Dermis blood vessel endothelial cell (primary cell): ENCODE results near the gene ADSS1. TPM values are rescaled to one million over a fixed set of nuclear protein-coding genes. Genes with fewer than 3 reads are reported as not detected.

Experiments
- DNase-seq: peaks from one replicate; pipeline ENCODE4 v3.0.0; 2010
- total RNA-seq: library from RNA; depleted of rRNA; stranded (reverse); fragments of >200 nt; gene quantifications from 2 replicates; pipeline ENCODE4 v1.2.3, GENCODE V29; 2014

The ADSS1 gene
- total RNA-seq, 1 donor from 2014 or later = 2.2 TPM

GRCh38 chr14:104784846-104785707 is 61.0 kb downstream of the ADSS1 start:
- DNase-seq = peak; percentile 44

- no peak for DNase-seq
Observed at GRCh38 chr14:104785708-104786080, 61.7 kb downstream of the ADSS1 start.

- DNase-seq = no peak
Observed at GRCh38 chr14:104786091-104786586, 62.1 kb downstream of the ADSS1 start.

GRCh38 chr14:104786726-104787675 is 63.0 kb downstream of the ADSS1 start:
- DNase-seq = no peak

GRCh38 chr14:104787736-104788135 is 63.7 kb downstream of the ADSS1 start:
- DNase-seq = no peak

GRCh38 chr14:104788161-104788818 is 64.3 kb downstream of the ADSS1 start:
- DNase-seq = no peak

- DNase-seq = no peak
Observed at GRCh38 chr14:104788873-104789663, 65.0 kb downstream of the ADSS1 start.

- no peak for DNase-seq
Observed at GRCh38 chr14:104789752-104790743, 66.0 kb downstream of the ADSS1 start.

GRCh38 chr14:104791425-104791824 is 67.4 kb downstream of the ADSS1 start:
- DNase-seq = no peak

- DNase-seq = peak; percentile 17
Observed at GRCh38 chr14:104792101-104792884, 68.3 kb downstream of the ADSS1 start.

GRCh38 chr14:104792945-104793702 is 69.1 kb downstream of the ADSS1 start:
- DNase-seq = no peak

GRCh38 chr14:104793703-104793959 is 69.6 kb downstream of the ADSS1 start:
- DNase-seq = no peak

GRCh38 chr14:104794099-104794498 is 70.1 kb downstream of the ADSS1 start:
- DNase-seq = peak; percentile 67

GRCh38 chr14:104794631-104794992 is 70.6 kb downstream of the ADSS1 start:
- peak; percentile 54 for DNase-seq

GRCh38 chr14:104794993-104795780 is 71.2 kb downstream of the ADSS1 start, which contains the start of gene AKT1:
AKT1 (minus strand) TSS chr14:104795748; CDS start chr14:104792643, 3,105 bp downstream.
- DNase-seq = peak; percentile 32

GRCh38 chr14:104795781-104796686 is 72.0 kb downstream of the ADSS1 start:
- DNase-seq = peak; percentile 59

GRCh38 chr14:104796687-104797081 is 72.7 kb downstream of the ADSS1 start:
- DNase-seq = no peak
